Transverse colon (tissue), 4 donors: Measurements from ENCODE around the gene HOXA10. TPM values are rescaled to one million over a fixed set of nuclear protein-coding genes. Genes with fewer than 3 reads are reported as not detected.

ENCODE experiments used
- DNase-seq: peaks from one replicate; pipeline ENCODE4 v3.0.0-alpha.2; 2019
- H3K27ac ChIP-seq, 4 donors: fragments of 200-600 bp; sonication (generic); 2 replicates each; pipeline ENCODE4 v1.5.1; 2016 to 2018; ENCODE audit warnings: inconsistent platforms in 4 of 4
- H3K27me3 ChIP-seq: fragments of 200-600 bp; sonication (generic); 2 replicates; pipeline ENCODE4 v1.5.1; 2017; ENCODE audit warnings: inconsistent platforms
- H3K36me3 ChIP-seq, 4 donors: fragments of 200-600 bp; sonication (generic); 2 replicates each; pipeline ENCODE4 v1.5.1; 2017 to 2019; ENCODE audit warnings: inconsistent platforms in 4 of 4
- H3K4me1 ChIP-seq, 4 donors: fragments of 200-600 bp; sonication (generic); 2 replicates each; pipeline ENCODE4 v1.5.1; 2017 to 2020; ENCODE audit warnings: inconsistent platforms in 4 of 4
- H3K4me3 ChIP-seq, 4 donors: fragments of 200-600 bp; sonication (generic); 1 replicate in 1 of 4; 2 replicates in 3 of 4; pipeline versions ENCODE4 v1.5.1 to v1.6.1; 2017 to 2019; ENCODE audit warnings: inconsistent platforms in 4 of 4
- H3K9me3 ChIP-seq, 2 donors: fragments of 200-600 bp; sonication (generic); 2 replicates each; pipeline ENCODE4 v1.5.1; 2017 to 2019; ENCODE audit warnings: inconsistent platforms in 2 of 2
- CTCF ChIP-seq, 5 experiments: fragments of 200-600 bp in 3 of 5; fragments of 450-650 bp in 2 of 5; sonication (generic) in 3 of 5; IDR thresholded peaks; 1 replicate in 2 of 5; 2 replicates in 3 of 5; pipeline ENCODE4 v1.5.1; 2016 to 2017; ENCODE audit warnings: antibody characterized with exemption in 5 of 5, inconsistent platforms in 3 of 5, mild to moderate bottlenecking in 2 of 5, moderate library complexity in 1 of 5
- EP300 ChIP-seq: sonication (generic); formaldehyde crosslinking; IDR thresholded peaks from one replicate; pipeline ENCODE4 v1.6.1; 2017; ENCODE audit warnings: antibody characterized with exemption, low read depth
- POLR2A ChIP-seq: fragments of 450-650 bp; IDR thresholded peaks from one replicate; pipeline ENCODE4 v1.6.1; 2016; ENCODE audit warnings: antibody characterized with exemption, mild to moderate bottlenecking, moderate library complexity
- POLR2AphosphoS5 ChIP-seq, 3 donors: sonication (generic); formaldehyde crosslinking; IDR thresholded peaks; one replicate each; pipeline ENCODE4 v1.6.1; 2016; ENCODE audit warnings: antibody characterized with exemption in 3 of 3
- WGBS, 2 donors: methylation state at CpG; one replicate each; pipeline ENCODE4 v1.1.5; 2018; ENCODE audit warnings: low coverage in 1 of 2; 5-methylcytosine and 5-hydroxymethylcytosine counted together
- in situ Hi-C, 4 donors: fragments of 200-750 bp; cut with MboI; loops; one replicate each; pipeline versions ENCODE4 v1.15.0 to v1.15.1; 2017; ENCODE audit warnings: low sequenced_read_pairs in 3 of 4, low pct_ligation_motif_present in 1 of 4, low pct_unique_long_range_greater_than_20kb in 1 of 4
- intact Hi-C: fragments of 100-400 bp; cut with DNase I; formaldehyde crosslinking; loops from one replicate; pipeline ENCODE4 v1.15.1; 2023; ENCODE audit warnings: low total_unique reads
- total RNA-seq, 4 donors: library from RNA; depleted of rRNA; stranded (reverse); fragments of >200 nt; gene quantifications; one replicate each; pipeline ENCODE4 v1.1.0, GENCODE V29; 2016

HOXA10 gene
- total RNA-seq, result 10 to 100 TPM; 19.8 to 68.9 (median 36.4) TPM

GRCh38 chr7:27173956-27174873 is at the start of gene HOXA10:
Gene HOXA10 (minus strand): TSS chr7:27174320. CDS start chr7:27174306, 14 bp downstream.
- no peaks in the 10 kb centered on the region for H3K36me3 ChIP-seq
- WGBS, 2 donors, result 0 to 7% methylated on average over 1 to 34 of the region's 82 CpGs
- no peaks in the 10 kb centered on the region for H3K9me3 ChIP-seq
- no peak for TF ChIP-seq EP300
- TF ChIP-seq POLR2A, result peak; percentile 58
- TF ChIP-seq CTCF (IDR thresholded peaks at IDR 0.05), result peak in 1 of 5 experiments; percentile 8
- peak in 1 of 3 donors; percentile 19 for TF ChIP-seq POLR2AphosphoS5 (IDR thresholded peaks at IDR 0.05)
- intact Hi-C loops (no loop called here), in situ Hi-C loops (loop anchor here in 3 of 4 donors (25.0 kb wide), 3 partner anchors 812 to 1312 kb away; no protein-coding TSS in a partner anchor)
- H3K4me1 ChIP-seq, result peaks cover 0 to 33% (median 30%) of the 10 kb centered on the region in 4 donors
- DNase-seq, result peak; percentile 63
- H3K27ac ChIP-seq, result peak within 1 kb of the TSS; percentile 95 to 99 (median 98)
- peaks cover 49% of the 10 kb centered on the region for H3K27me3 ChIP-seq
- H3K4me3 ChIP-seq, result peak within 1 kb of the TSS; percentile 58 to 67 (median 60)

- no peak overlapping the region for H3K27ac ChIP-seq
- peaks cover 78% of the 10 kb centered on the region for H3K27me3 ChIP-seq
- intact Hi-C loops, result no loop called here
- H3K4me3 ChIP-seq, result no peak overlapping the region
- WGBS, 2 donors, result 83 to 92% methylated on average over 3 of the region's 3 CpGs
- TF ChIP-seq CTCF (IDR thresholded peaks at IDR 0.05) (no peak), POLR2A (no peak), EP300 (no peak), POLR2AphosphoS5 (IDR thresholded peaks at IDR 0.05) (no peak)
- no peaks in the 10 kb centered on the region for H3K9me3 ChIP-seq
- H3K36me3 ChIP-seq, result no peaks in the 10 kb centered on the region
- in situ Hi-C loops, result loop anchor here (25.0 kb wide), 5 partner anchors 366 to 791 kb away; no protein-coding TSS in a partner anchor
- peaks cover 0 to 9% (median 3%) of the 10 kb centered on the region in 4 donors for H3K4me1 ChIP-seq
- DNase-seq, result no peak
Observed at GRCh38 chr7:27221201-27221797, 47.2 kb upstream of the HOXA10 start.

- Histone ChIP-seq H3K9me3 (no peaks in the 10 kb centered on the region), H3K27ac (no peak overlapping the region), H3K4me3 (peak overlapping the region in 1 of 4 donors; percentile 17), H3K36me3 (no peaks in the 10 kb centered on the region), H3K4me1 (peaks cover 0 to 6% (median 3%) of the 10 kb centered on the region in 4 donors), H3K27me3 (peaks cover 70% of the 10 kb centered on the region)
- no peak for DNase-seq
- WGBS, 2 donors, result 60 to 65% methylated on average over 1 to 39 of the region's 45 CpGs
- in situ Hi-C loops (loop anchor here (25.0 kb wide), 5 partner anchors 367 to 792 kb away; no protein-coding TSS in a partner anchor), intact Hi-C loops (no loop called here)
- no peak for TF ChIP-seq POLR2A
- TF ChIP-seq CTCF (IDR thresholded peaks at IDR 0.05), result no peak
- TF ChIP-seq EP300, result no peak
- no peak for TF ChIP-seq POLR2AphosphoS5 (IDR thresholded peaks at IDR 0.05)
Observed at GRCh38 chr7:27220440-27220955, 46.4 kb upstream of the HOXA10 start.

GRCh38 chr7:27219821-27220220 is 45.7 kb upstream of the HOXA10 start:
- no peaks in the 10 kb centered on the region for H3K36me3 ChIP-seq
- no peak overlapping the region for H3K4me3 ChIP-seq
- DNase-seq, result no peak
- WGBS, 2 donors, result 82 to 86% methylated on average over 2 to 4 of the region's 4 CpGs
- H3K27ac ChIP-seq, result no peak overlapping the region
- intact Hi-C loops (no loop called here), in situ Hi-C loops (loop anchor here (10.0 to 25.0 kb wide), 6 partner anchors 367 to 792 kb away; no protein-coding TSS in a partner anchor)
- no peak for TF ChIP-seq EP300
- no peak for TF ChIP-seq CTCF (IDR thresholded peaks at IDR 0.05)
- no peak for TF ChIP-seq POLR2AphosphoS5 (IDR thresholded peaks at IDR 0.05)
- TF ChIP-seq POLR2A, result no peak
- no peaks in the 10 kb centered on the region for H3K9me3 ChIP-seq
- H3K4me1 ChIP-seq, result no peaks in the 10 kb centered on the region
- H3K27me3 ChIP-seq, result peaks cover 69% of the 10 kb centered on the region
